HL-60 (cell line): Measurements from ENCODE around the gene LIMK2.
A peak's percentile ranks its signal among the peaks of the same experiment; 100 is the strongest.
"Not testable (repeated sequence)": the region's sequence is repeated elsewhere in the genome, so short reads cannot be mapped to it uniquely, and the experiment has no call there.

ENCODE experiments used
- DNase-seq, 2 experiments: peaks; one replicate each; pipeline ENCODE4 v3.0.0-alpha.2; 2010 to 2020; ENCODE audit warnings: low read depth in 1 of 2, low spot score in 1 of 2
- H3K27ac ChIP-seq: fragments of 250-450 bp; sonication (Bioruptor Pico); replicated peaks from 2 replicates; pipeline ENCODE4 v1.5.1; 2020; ENCODE audit warnings: mild to moderate bottlenecking, moderate library complexity
- H3K27me3 ChIP-seq: fragments of 250-450 bp; sonication (Bioruptor Pico); 2 replicates; pipeline ENCODE4 v1.5.1; 2021; ENCODE audit warnings: mild to moderate bottlenecking, moderate library complexity; ENCODE audit not compliant: insufficient read depth, poor library complexity, severe bottlenecking
- H3K4me3 ChIP-seq: replicated peaks from 2 replicates; pipeline ENCODE4 v1.5.1; 2011; ENCODE audit warnings: mild to moderate bottlenecking, control low read depth, low read length; ENCODE audit not compliant: insufficient read depth
- CTCF ChIP-seq: IDR thresholded peaks from one replicate; pipeline ENCODE4 v1.5.1; 2011; ENCODE audit warnings: low read length, control low read depth, inconsistent platforms; ENCODE audit not compliant: insufficient read depth
- GABPA ChIP-seq: IDR thresholded peaks from 2 replicates; pipeline ENCODE4 v1.6.1; 2012; ENCODE audit warnings: low read depth
- POLR2AphosphoS5 ChIP-seq: IDR thresholded peaks from 2 replicates; pipeline ENCODE4 v1.6.1; 2012; ENCODE audit warnings: low read depth
- REST ChIP-seq: IDR thresholded peaks from 2 replicates; pipeline ENCODE4 v1.6.1; 2012; ENCODE audit warnings: low read depth; ENCODE audit not compliant: insufficient replicate concordance
- SPI1 ChIP-seq: IDR thresholded peaks from 2 replicates; pipeline ENCODE4 v1.6.1; 2012; ENCODE audit warnings: low read depth, mild to moderate bottlenecking, borderline replicate concordance

Gene LIMK2

GRCh38 chr22:31230155-31230870 is 18.2 kb downstream of the LIMK2 start:
- H3K27ac ChIP-seq, result peak overlapping the region; percentile 84
- peak overlapping the region; percentile 17 for H3K4me3 ChIP-seq
- TF ChIP-seq GABPA, result peak; percentile 44; the same call in 1 of the 2 replicates
- peak; percentile 63; the same call in 1 of the 2 replicates for TF ChIP-seq POLR2AphosphoS5
- TF ChIP-seq CTCF, result no peak
- TF ChIP-seq REST, result peak; percentile 28
- peak; percentile 43; the same call in 1 of the 2 replicates for TF ChIP-seq SPI1
- peak; percentile 63 to 88 for DNase-seq
- no peaks in the 10 kb centered on the region for H3K27me3 ChIP-seq

- TF ChIP-seq SPI1, result no peak
- TF ChIP-seq CTCF, result peak; percentile 55
- Histone ChIP-seq H3K27ac (peak overlapping the region; percentile 84), H3K27me3 (no peaks in the 10 kb centered on the region), H3K4me3 (no peak overlapping the region)
- DNase-seq, result peak in 1 of 2 experiments; percentile 51
Measured at GRCh38 chr22:31230871-31231621, 18.9 kb downstream of the LIMK2 start.

GRCh38 chr22:31233001-31233400 is 20.9 kb downstream of the LIMK2 start:
- Histone ChIP-seq H3K4me3 (no peak overlapping the region), H3K27me3 (no peaks in the 10 kb centered on the region), H3K27ac (peak overlapping the region; percentile 48)
- DNase-seq, result peak in 1 of 2 experiments; percentile 45
- peak; percentile 19; the same call in 1 of the 2 replicates for TF ChIP-seq SPI1
- TF ChIP-seq REST, result no peak

- no peak for DNase-seq
- Histone ChIP-seq H3K27ac (no peak overlapping the region), H3K27me3 (no peaks in the 10 kb centered on the region), H3K4me3 (no peak overlapping the region)
- TF ChIP-seq REST (no peak), CTCF (no peak), SPI1 (no peak), GABPA (no peak), POLR2AphosphoS5 (no peak)
Measured at GRCh38 chr22:31235081-31235480, 23.0 kb downstream of the LIMK2 start.

- not testable (repeated sequence) for DNase-seq, H3K27me3 ChIP-seq, H3K4me3 ChIP-seq, H3K27ac ChIP-seq
Measured at GRCh38 chr22:31236044-31236443, 23.9 kb downstream of the LIMK2 start.
